H9 (cell line): ENCODE measurements around the gene ERO1B. TPM values are rescaled to one million over a fixed set of nuclear protein-coding genes. Genes with fewer than 3 reads are reported as not detected.

Experiments used
- DNase-seq: peaks from one replicate; pipeline ENCODE4 v3.0.0-alpha.2; 2017
- H2AFZ ChIP-seq: one replicate; pipeline ENCODE4 v1.6.1; 2013; ENCODE audit warnings: mild to moderate bottlenecking, low read length, control low read depth, moderate library complexity
- H2AK5ac ChIP-seq: 2 replicates; pipeline ENCODE4 v1.6.1; 2013; ENCODE audit warnings: low read length, control low read depth, mixed read lengths; ENCODE audit not compliant: insufficient read length
- H2BK120ac ChIP-seq: one replicate; pipeline ENCODE4 v1.6.1; 2013; ENCODE audit warnings: low read depth, mild to moderate bottlenecking, low read length, control low read depth, inconsistent platforms; ENCODE audit not compliant: poor library complexity, severe bottlenecking
- H2BK12ac ChIP-seq: 2 replicates; pipeline ENCODE4 v1.6.1; 2013; ENCODE audit warnings: low read length, control low read depth, mixed read lengths, low read depth; ENCODE audit not compliant: insufficient read length
- H2BK15ac ChIP-seq: 2 replicates; pipeline ENCODE4 v1.6.1; 2013; ENCODE audit warnings: low read depth, low read length, control low read depth
- H2BK20ac ChIP-seq: one replicate; pipeline ENCODE4 v1.6.1; 2013; ENCODE audit warnings: low read depth, mild to moderate bottlenecking, low read length, control low read depth, inconsistent platforms; ENCODE audit not compliant: poor library complexity, severe bottlenecking
- H2BK5ac ChIP-seq: 2 replicates; pipeline ENCODE4 v1.6.1; 2013; ENCODE audit warnings: low read length, control low read depth, mixed read lengths; ENCODE audit not compliant: insufficient read length
- H3K14ac ChIP-seq: 2 replicates; pipeline ENCODE4 v1.6.1; 2013; ENCODE audit warnings: low read length, control low read depth; ENCODE audit not compliant: insufficient read depth
- H3K18ac ChIP-seq: 2 replicates; pipeline ENCODE4 v1.6.1; 2013; ENCODE audit warnings: low read depth, mild to moderate bottlenecking, mixed read lengths, low read length, control low read depth; ENCODE audit not compliant: insufficient read length
- H3K23ac ChIP-seq: 2 replicates; pipeline ENCODE4 v1.6.1; 2013; ENCODE audit warnings: low read length, control low read depth, mixed read lengths, low read depth; ENCODE audit not compliant: insufficient read length
- H3K23me2 ChIP-seq: 2 replicates; pipeline ENCODE4 v1.6.1; 2013; ENCODE audit warnings: low read depth, mild to moderate bottlenecking, mixed read lengths, low read length, control low read depth; ENCODE audit not compliant: insufficient read length, poor library complexity, severe bottlenecking
- H3K27ac ChIP-seq: 2 replicates; pipeline ENCODE4 v1.5.1; 2013; ENCODE audit warnings: low read length, control low read depth, mixed read lengths, low read depth; ENCODE audit not compliant: insufficient read length
- H3K27me3 ChIP-seq: 2 replicates; pipeline ENCODE4 v1.6.1; 2013; ENCODE audit warnings: low read length, control low read depth, inconsistent platforms; ENCODE audit not compliant: insufficient read depth
- H3K4ac ChIP-seq: 2 replicates; pipeline ENCODE4 v1.6.1; 2013; ENCODE audit warnings: low read depth, mild to moderate bottlenecking, control low read depth, inconsistent platforms, low read length, moderate library complexity
- H3K4me1 ChIP-seq: 2 replicates; pipeline ENCODE4 v1.6.1; 2013; ENCODE audit warnings: low read length, control low read depth, inconsistent platforms; ENCODE audit not compliant: insufficient read depth
- H3K4me2 ChIP-seq: 2 replicates; pipeline ENCODE4 v1.6.1; 2013; ENCODE audit warnings: low read length, control low read depth, mixed read lengths; ENCODE audit not compliant: insufficient read length, insufficient read depth
- H3K56ac ChIP-seq: 2 replicates; pipeline ENCODE4 v1.6.1; 2013; ENCODE audit warnings: low read depth, mild to moderate bottlenecking, mixed read lengths, low read length, control low read depth; ENCODE audit not compliant: insufficient read length
- H3K79me1 ChIP-seq: 2 replicates; pipeline ENCODE4 v1.6.1; 2013; ENCODE audit warnings: low read depth, mild to moderate bottlenecking, moderate library complexity, low read length, control low read depth, inconsistent platforms; ENCODE audit not compliant: insufficient read depth, poor library complexity, severe bottlenecking
- H3K79me2 ChIP-seq: 2 replicates; pipeline ENCODE4 v1.6.1; 2013; ENCODE audit warnings: low read length, control low read depth, inconsistent platforms; ENCODE audit not compliant: insufficient read depth
- H3K9ac ChIP-seq: 2 replicates; pipeline ENCODE4 v1.6.1; 2013; ENCODE audit warnings: low read length, control low read depth, mixed read lengths; ENCODE audit not compliant: insufficient read length; ENCODE audit errors: extremely low read depth
- H3K9me3 ChIP-seq: one replicate; pipeline ENCODE4 v1.6.1; 2013; ENCODE audit warnings: low read depth, low read length, inconsistent platforms; ENCODE audit not compliant: control insufficient read depth
- H3T11ph ChIP-seq: one replicate; pipeline ENCODE4 v1.6.1; 2013; ENCODE audit warnings: mild to moderate bottlenecking, low read length, control low read depth, inconsistent platforms
- H4K20me1 ChIP-seq: one replicate; pipeline ENCODE4 v1.6.1; 2013; ENCODE audit not compliant: control insufficient read depth, insufficient read length, insufficient read depth
- H4K5ac ChIP-seq: 2 replicates; pipeline ENCODE4 v1.6.1; 2013; ENCODE audit warnings: low read depth, mild to moderate bottlenecking, mixed read lengths, low read length, control low read depth; ENCODE audit not compliant: insufficient read length
- H4K8ac ChIP-seq: replicated peaks from 2 replicates; pipeline ENCODE4 v1.6.1; 2013; ENCODE audit warnings: low read length, control low read depth, mixed read lengths, low read depth; ENCODE audit not compliant: insufficient read length
- H4K91ac ChIP-seq: 2 replicates; pipeline ENCODE4 v1.6.1; 2013; ENCODE audit warnings: low read depth, mild to moderate bottlenecking, moderate library complexity, mixed read lengths, low read length, control low read depth; ENCODE audit not compliant: insufficient read length
- H3K27ac Mint-ChIP-seq, 3 experiments: 2 replicates in 2 of 3; 3 replicates in 1 of 3; pipeline ENCODE4 v1.8.0; 2020 to 2021; ENCODE audit warnings: mixed read lengths in 3 of 3, mild to moderate bottlenecking in 1 of 3, moderate library complexity in 1 of 3
- H3K27me3 Mint-ChIP-seq: 2 replicates; pipeline ENCODE4 v1.8.0; 2021; ENCODE audit warnings: low read depth, mild to moderate bottlenecking, moderate library complexity, mixed read lengths
- H3K36me3 Mint-ChIP-seq, 3 experiments: 2 replicates in 2 of 3; 3 replicates in 1 of 3; pipeline ENCODE4 v1.8.0; 2020 to 2021; ENCODE audit warnings: low read depth in 3 of 3, mixed read lengths in 3 of 3; ENCODE audit not compliant: insufficient read depth in 1 of 3
- H3K4me1 Mint-ChIP-seq, 2 experiments: 2 replicates each; pipeline ENCODE4 v1.8.0; 2020; ENCODE audit warnings: mixed read lengths in 2 of 2
- H3K4me3 Mint-ChIP-seq, 2 experiments: 2 replicates in 1 of 2; 3 replicates in 1 of 2; pipeline ENCODE4 v1.8.0; 2020 to 2021; ENCODE audit warnings: mild to moderate bottlenecking in 2 of 2, mixed read lengths in 2 of 2, moderate library complexity in 1 of 2
- H3K9me3 Mint-ChIP-seq, 2 experiments: 2 replicates in 1 of 2; 3 replicates in 1 of 2; pipeline ENCODE4 v1.8.0; 2020; ENCODE audit warnings: mild to moderate bottlenecking in 2 of 2, mixed read lengths in 2 of 2, moderate library complexity in 1 of 2
- CTCF ChIP-seq: fragments of 200-600 bp; sonication (generic); conservative IDR thresholded peaks from 3 replicates; pipeline ENCODE4 v1.8.0; 2021; ENCODE audit warnings: antibody characterized with exemption, mild to moderate bottlenecking
- total RNA-seq: library from RNA; stranded (reverse); gene quantifications from 2 replicates; pipeline ENCODE4 v1.2.1, GENCODE V29; 2021

Gene ERO1B
- total RNA-seq, 1 experiment from 2014 or later: 1.5 TPM

GRCh38 chr1:236172041-236172579 lies 109.6 kb downstream of the ERO1B start:
- Histone ChIP-seq H4K8ac (no peak overlapping the region), H3K18ac (no peak overlapping the region), H4K5ac (no peak overlapping the region), H4K91ac (no peak overlapping the region), H3K9ac (no peak overlapping the region), H3K79me1 (no peaks in the 10 kb centered on the region), H3K27me3 (no peaks in the 10 kb centered on the region), H3K9me3 (no peaks in the 10 kb centered on the region), H2BK120ac (no peak overlapping the region), H3K56ac (no peak overlapping the region), H2BK15ac (no peak overlapping the region), H2AK5ac (no peak overlapping the region), H3K14ac (no peak overlapping the region), H3K23me2 (no peaks in the 10 kb centered on the region), H2BK12ac (no peak overlapping the region), H2BK20ac (no peak overlapping the region), H4K20me1 (no peaks in the 10 kb centered on the region), H3K4ac (no peak overlapping the region), H3K4me2 (no peak overlapping the region), H3K23ac (no peak overlapping the region), H2AFZ (no peak overlapping the region), H3K27ac (no peak overlapping the region), H3T11ph (no peak overlapping the region), H3K4me1 (no peaks in the 10 kb centered on the region; the same call in 1 of the 2 replicates), H3K79me2 (no peaks in the 10 kb centered on the region), H2BK5ac (no peak overlapping the region)
- Mint-ChIP-seq H3K36me3 (peaks cover 0 to 10% (median 0%) of the 10 kb centered on the region in 3 experiments; a peak in 4 of 7 replicates), H3K27me3 (no peaks in the 10 kb centered on the region), H3K9me3 (no peaks in the 10 kb centered on the region), H3K27ac (peak overlapping the region in 1 of 3 experiments; percentile 57; a peak in 1 of 7 replicates), H3K4me1 (peaks cover 22 to 28% of the 10 kb centered on the region in 2 experiments), H3K4me3 (no peak overlapping the region)
- no peak for TF ChIP-seq CTCF
- no peak for DNase-seq
